Left ventricle myocardium inferior (tissue), 1 donor: ENCODE data around the gene PDIA2. TPM values are rescaled to one million over a fixed set of nuclear protein-coding genes. Genes with fewer than 3 reads are reported as not detected.

Experiments used
- DNase-seq: peaks from one replicate; pipeline ENCODE4 v3.0.0-alpha.2; 2020
- H3K27ac ChIP-seq: fragments of 200-600 bp; replicated peaks from 2 replicates; pipeline ENCODE4 v1.8.0; 2021
- H3K27me3 ChIP-seq: fragments of 200-600 bp; 2 replicates; pipeline ENCODE4 v1.8.0; 2021; ENCODE audit warnings: low read depth
- H3K36me3 ChIP-seq: fragments of 200-600 bp; 2 replicates; pipeline ENCODE4 v1.8.0; 2021
- H3K4me1 ChIP-seq: fragments of 200-600 bp; 2 replicates; pipeline ENCODE4 v1.8.0; 2021
- H3K4me3 ChIP-seq: fragments of 200-600 bp; 2 replicates; pipeline ENCODE4 v1.8.0; 2021; ENCODE audit warnings: mild to moderate bottlenecking, moderate library complexity
- H3K9me3 ChIP-seq: fragments of 200-600 bp; replicated peaks from 2 replicates; pipeline ENCODE4 v1.8.0; 2021
- CTCF ChIP-seq: fragments of 200-600 bp; IDR thresholded peaks from 2 replicates; pipeline ENCODE4 v1.8.0; 2021; ENCODE audit warnings: antibody characterized with exemption, mild to moderate bottlenecking, borderline replicate concordance
- intact Hi-C: fragments of 100-400 bp; cut with micrococcal nuclease; formaldehyde crosslinking; loops from one replicate; pipeline ENCODE4 v1.11.0; 2022
- long read RNA-seq: library from polyadenylated mRNA; unstranded; transcript quantifications from one replicate; pipeline ENCODE4 v2.0.0, GENCODE V29; 2021
- total RNA-seq: library from RNA; stranded (reverse); fragmentation: NEBNext Ultra II Directional; extraction: Animal tissue kit (Norgen Biotek cat#: 25700); gene quantifications from one replicate; pipeline ENCODE4 v1.2.1, GENCODE V29; 2021
- donor health status: DM: no; HTN: yes; CAD: no; lungs with severe emphysema.

The PDIA2 gene
- total RNA-seq = 1.6 TPM
- long read RNA-seq, partial matches to known transcripts = 1 of 2 reads
- long read RNA-seq, other reads (novel, unspliced or antisense) = 1 of 2 reads

- no peak for TF ChIP-seq CTCF
- Histone ChIP-seq H3K9me3 (no peaks in the 10 kb centered on the region), H3K27ac (no peak within 1 kb of the TSS), H3K36me3 (peaks cover 14% of the 10 kb centered on the region), H3K27me3 (peaks cover 20% of the 10 kb centered on the region), H3K4me1 (peaks cover 22% of the 10 kb centered on the region), H3K4me3 (no peak within 1 kb of the TSS)
- intact Hi-C loops = no loop called here
- no peak for DNase-seq
These were observed at the start of gene PDIA2 for GRCh38 chr16:283033-283805. Gene PDIA2, plus strand, starts transcription at chr16:283164. Its CDS starts 6 bp downstream, at chr16:283170.

- intact Hi-C loops = no loop called here
These were observed 48.3 kb upstream of the PDIA2 start, which contains the start of gene FAM234A for GRCh38 chr16:234468-235305. Gene FAM234A, plus strand, starts transcription at chr16:234821. Its CDS starts 19,593 bp downstream, at chr16:254414.

GRCh38 chr16:239948-240277 lies 43.1 kb upstream of the PDIA2 start:
- no peak for TF ChIP-seq CTCF
- intact Hi-C loops = no loop called here
- Histone ChIP-seq H3K4me1 (peaks cover 65% of the 10 kb centered on the region), H3K27me3 (no peaks in the 10 kb centered on the region), H3K9me3 (no peaks in the 10 kb centered on the region), H3K4me3 (peak overlapping the region; percentile 6), H3K27ac (peak overlapping the region; percentile 73), H3K36me3 (no peaks in the 10 kb centered on the region)
- DNase-seq = no peak

More at GRCh38 chr16:234468-235305, 48.3 kb upstream of the PDIA2 start, which contains the start of gene FAM234A:
- Histone ChIP-seq H3K36me3 (no peaks in the 10 kb centered on the region), H3K9me3 (no peaks in the 10 kb centered on the region), H3K27me3 (no peaks in the 10 kb centered on the region), H3K27ac (peak within 1 kb of the TSS; percentile 96), H3K4me3 (peak within 1 kb of the TSS; percentile 83), H3K4me1 (peaks cover 32% of the 10 kb centered on the region)
- DNase-seq = peak; percentile 93
- TF ChIP-seq CTCF = peak; percentile 57

GRCh38 chr16:240559-240958 lies 42.4 kb upstream of the PDIA2 start:
- Histone ChIP-seq H3K27ac (peak overlapping the region; percentile 73), H3K4me3 (no peak overlapping the region), H3K4me1 (peaks cover 59% of the 10 kb centered on the region), H3K36me3 (no peaks in the 10 kb centered on the region), H3K27me3 (no peaks in the 10 kb centered on the region), H3K9me3 (no peaks in the 10 kb centered on the region)
- no peak for TF ChIP-seq CTCF
- no peak for DNase-seq
- intact Hi-C loops = no loop called here

- H3K4me3 ChIP-seq = no peak overlapping the region
- no peak for DNase-seq
- no peak for TF ChIP-seq CTCF
- intact Hi-C loops = no loop called here
- H3K27me3 ChIP-seq = no peaks in the 10 kb centered on the region
- peak overlapping the region; percentile 73 for H3K27ac ChIP-seq
- no peaks in the 10 kb centered on the region for H3K36me3 ChIP-seq
- peaks cover 50% of the 10 kb centered on the region for H3K4me1 ChIP-seq
- no peaks in the 10 kb centered on the region for H3K9me3 ChIP-seq
These were observed 40.7 kb upstream of the PDIA2 start for GRCh38 chr16:242281-242680.
